Activated CD4-positive, alpha-beta T cell treated with anti-CD3 and anti-CD28 coated beads for 1 hour (primary cell): ENCODE results near the gene KREMEN1.

Source experiments
- DNase-seq: peaks from one replicate; pipeline ENCODE4 v3.0.0-alpha.2; 2020

The KREMEN1 gene

GRCh38 chr22:29136782-29137700 lies 64.2 kb downstream of the KREMEN1 start:
- DNase-seq = no peak

DNA sequence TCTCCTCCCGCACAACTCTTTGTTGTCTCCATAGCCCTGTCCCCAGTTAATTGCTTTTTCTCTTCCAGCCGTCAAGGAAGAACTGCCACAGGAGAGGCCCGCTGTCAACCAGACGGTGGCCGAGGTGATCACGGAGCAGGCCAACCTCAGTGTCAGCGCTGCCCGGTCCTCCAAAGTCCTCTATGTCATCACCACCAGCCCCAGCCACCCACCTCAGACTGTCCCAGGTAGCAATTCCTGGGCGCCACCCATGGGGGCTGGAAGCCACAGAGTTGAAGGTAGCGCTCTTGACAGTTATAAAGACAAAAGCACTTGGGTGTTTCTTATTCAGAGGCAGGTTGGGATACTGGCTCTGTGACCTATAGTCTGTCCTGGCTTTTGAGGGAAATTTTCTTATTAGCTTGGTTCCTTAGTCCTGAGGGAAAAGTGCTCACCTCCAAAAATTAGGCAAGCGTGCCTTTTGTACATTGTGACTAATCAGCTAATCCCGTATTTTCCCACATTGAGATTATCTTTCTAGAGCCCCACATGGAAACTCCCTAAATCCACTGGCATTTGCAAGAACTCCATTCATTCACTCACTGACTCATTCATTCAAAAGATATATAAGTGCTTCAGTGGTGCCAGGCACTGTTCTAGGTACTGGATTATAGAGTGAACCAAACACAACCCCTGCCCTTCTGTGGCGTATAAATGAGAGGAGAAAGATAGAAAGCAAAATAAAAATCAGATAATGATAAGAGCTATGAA lies 65.9 kb downstream of the KREMEN1 start:
- no peak for DNase-seq

- DNase-seq = no peak
Observed at GRCh38 chr22:29139965-29140782, 67.3 kb downstream of the KREMEN1 start.

- DNase-seq = no peak
Observed at GRCh38 chr22:29141078-29141688, 68.3 kb downstream of the KREMEN1 start.

GRCh38 chr22:29142116-29142515 lies 69.3 kb downstream of the KREMEN1 start:
- no peak for DNase-seq

GRCh38 chr22:29143941-29144785 lies 71.3 kb downstream of the KREMEN1 start:
- no peak for DNase-seq

DNA sequence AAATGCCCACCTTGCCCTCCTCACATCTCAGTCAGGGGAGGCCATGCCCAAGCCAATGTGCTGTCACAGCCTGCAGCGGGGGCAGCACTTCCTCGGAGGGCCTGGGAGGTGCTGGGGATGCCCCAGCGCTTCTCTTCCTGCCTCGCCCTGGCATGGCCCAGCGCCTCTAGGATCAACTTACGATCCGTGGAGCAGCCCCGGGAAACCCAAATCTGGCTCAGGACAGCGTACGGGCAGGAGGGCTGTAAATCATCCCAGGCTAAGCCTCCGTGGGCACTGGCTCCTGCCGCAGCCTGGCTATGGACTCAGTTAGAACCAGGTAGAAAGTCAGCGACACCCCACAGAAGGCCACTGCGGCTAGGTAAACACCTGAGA lies 71.9 kb downstream of the KREMEN1 start:
- DNase-seq = no peak

DNA sequence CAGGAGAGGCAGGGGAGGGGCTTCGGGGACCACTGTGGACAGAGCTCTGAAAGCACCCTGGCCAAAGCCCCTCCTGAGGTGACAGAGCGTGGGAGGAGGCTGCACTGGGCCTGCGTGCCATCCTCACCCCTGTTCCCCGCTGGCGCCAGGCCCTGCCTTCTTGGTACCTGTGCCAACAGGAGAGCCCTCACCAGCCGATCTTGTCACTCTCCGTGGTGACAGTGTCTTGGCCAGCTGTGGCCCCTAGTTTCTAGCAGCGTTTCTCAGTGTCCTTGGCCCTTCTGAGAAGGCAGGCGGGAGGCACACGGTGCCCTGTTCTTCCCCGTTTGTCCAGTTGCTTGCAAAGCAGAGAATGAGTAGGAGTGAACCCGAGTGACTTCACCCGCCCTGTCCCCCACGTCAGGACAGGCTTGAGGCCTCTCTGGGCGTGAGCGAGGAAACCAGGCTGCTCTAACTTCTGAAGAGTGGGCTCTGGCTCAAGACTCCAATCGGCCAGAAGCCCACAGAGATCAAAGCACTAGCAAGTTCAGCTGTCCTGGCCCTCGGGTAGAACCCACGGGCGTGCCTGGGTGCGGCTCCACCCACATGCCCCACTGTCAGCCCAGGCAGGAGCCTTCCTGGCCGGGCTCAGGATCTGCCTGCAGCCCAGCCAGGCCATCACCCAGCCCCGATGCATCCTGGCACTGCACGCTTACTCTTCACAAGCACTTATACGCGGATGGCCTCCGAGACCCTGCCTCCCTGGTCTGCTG lies 72.7 kb downstream of the KREMEN1 start:
- DNase-seq = no peak

DNA sequence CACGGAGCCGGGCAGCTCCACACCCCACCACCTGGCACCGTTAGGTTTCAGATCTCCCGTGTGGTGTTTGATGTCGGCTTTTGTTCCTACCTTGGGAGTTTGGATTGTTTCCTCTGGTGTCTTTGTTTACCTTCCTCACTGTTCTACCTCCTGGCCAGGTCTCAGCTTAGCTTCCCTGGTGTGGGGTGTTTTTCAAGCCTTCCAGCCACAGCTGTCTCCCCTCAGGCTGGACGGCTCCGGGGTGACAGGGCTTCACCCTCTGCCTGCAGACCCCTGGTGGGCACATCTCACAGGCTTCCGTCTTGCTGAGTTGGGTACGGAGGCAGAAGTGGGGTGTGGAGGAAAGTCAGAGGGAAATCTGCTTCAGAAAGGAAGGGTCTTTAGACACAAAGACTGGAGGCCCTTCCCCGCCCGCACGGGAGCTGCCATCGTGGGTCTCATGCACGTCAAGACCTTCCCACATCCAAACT lies 73.3 kb downstream of the KREMEN1 start:
- no peak for DNase-seq

- DNase-seq = no peak
Observed at GRCh38 chr22:29146771-29147170, 73.9 kb downstream of the KREMEN1 start.

GRCh38 chr22:29147331-29147899 lies 74.6 kb downstream of the KREMEN1 start:
- no peak for DNase-seq

GRCh38 chr22:29148036-29148435 lies 75.2 kb downstream of the KREMEN1 start:
- no peak for DNase-seq

DNA sequence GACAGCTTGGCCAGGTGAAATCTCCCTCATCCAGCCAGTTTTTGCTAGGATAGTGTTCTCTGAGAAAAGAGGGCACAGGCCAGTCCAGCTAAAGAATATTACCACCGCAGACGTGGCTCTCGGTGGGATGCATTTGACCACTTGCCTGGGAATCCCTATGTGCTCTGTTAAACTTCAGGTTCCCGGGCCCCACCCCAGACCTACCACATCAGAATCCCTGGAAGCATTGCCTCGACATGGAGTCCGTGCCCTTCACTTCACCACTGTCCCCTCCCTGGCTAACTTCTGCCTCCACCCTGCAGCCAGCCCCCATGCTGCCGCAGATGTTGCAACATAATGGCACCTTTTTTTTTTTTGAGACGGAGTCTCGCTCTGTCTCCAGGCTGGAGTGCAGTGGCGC lies 76.0 kb downstream of the KREMEN1 start:
- no peak for DNase-seq

GRCh38 chr22:29149841-29150555 lies 77.2 kb downstream of the KREMEN1 start:
- DNase-seq = no peak

DNA sequence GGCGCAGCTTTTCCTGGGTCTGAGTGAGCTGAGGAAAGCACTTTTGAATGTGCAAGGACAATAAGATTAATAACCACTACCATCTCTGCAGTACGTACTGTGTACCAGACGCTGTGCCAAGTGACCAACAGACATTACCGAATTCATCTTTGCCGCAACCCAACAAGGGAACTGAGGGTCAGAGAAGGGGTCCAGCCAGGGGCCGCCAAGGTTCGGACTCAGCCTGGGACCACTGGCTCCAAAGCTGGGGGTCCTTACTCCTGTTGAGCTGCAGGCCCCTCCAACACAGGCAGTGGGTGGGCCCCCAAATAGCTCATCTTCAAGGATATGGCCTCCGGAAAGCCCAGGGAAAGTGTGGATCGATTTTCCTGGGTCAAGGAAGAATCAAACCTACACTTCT lies 77.9 kb downstream of the KREMEN1 start:
- no peak for DNase-seq

DNA sequence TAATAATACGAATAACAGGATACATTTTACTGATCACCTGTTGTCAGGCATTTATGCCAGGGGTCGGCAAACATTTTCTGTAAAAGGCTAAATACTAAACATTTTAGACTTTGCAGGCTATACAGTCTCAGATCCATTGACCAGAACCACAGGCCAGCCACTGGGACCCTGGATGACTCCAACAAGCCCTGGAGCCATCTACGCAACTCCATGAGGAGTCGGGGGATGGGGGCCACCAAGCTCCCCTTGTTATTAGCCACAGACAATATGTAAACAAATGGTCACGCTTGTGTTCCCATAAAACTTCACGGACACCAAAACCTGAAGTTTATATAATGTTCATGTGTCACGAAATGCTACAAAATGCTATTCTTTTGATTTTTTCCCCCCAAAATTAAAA lies 78.5 kb downstream of the KREMEN1 start:
- DNase-seq = no peak

GRCh38 chr22:29152045-29152953 lies 79.5 kb downstream of the KREMEN1 start:
- DNase-seq = no peak

DNA sequence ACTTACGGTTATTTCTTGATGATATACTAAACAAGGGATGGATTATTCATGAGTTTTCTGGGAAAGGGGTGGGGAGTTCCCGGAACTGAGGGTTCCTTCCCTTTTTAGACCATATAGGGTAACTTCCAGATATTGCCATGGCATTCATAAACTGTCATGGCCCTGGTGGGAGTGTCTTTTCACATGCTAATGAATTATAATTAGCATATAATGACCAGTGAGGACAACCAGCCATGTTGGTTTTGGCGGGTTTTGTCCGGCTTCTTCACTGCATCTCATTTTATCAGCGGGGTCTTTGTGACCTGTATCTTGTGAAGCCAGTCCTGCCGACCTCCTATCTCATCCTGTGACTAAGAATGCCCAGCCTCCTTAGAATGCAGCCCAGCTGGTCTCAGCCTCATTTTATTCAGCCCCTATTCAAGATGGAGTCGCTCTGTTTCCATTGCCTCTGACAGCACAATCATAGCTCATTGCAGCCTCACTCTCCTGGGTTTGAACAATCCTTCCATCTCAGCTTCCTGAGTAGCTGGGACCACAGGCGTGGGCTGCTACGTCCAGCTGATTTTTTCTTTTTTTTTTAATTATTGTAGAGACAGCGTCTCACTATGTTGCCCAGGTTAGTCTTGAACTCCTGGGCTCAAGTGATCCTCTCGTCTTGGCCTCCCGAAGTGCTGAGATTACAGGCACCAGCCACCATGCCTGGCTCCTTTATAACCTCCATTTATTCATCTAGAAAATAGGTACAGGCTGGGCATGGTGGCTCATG lies 80.3 kb downstream of the KREMEN1 start:
- DNase-seq = no peak
